Muscle layer of duodenum (tissue), 2 donors: Measurements from ENCODE around the gene NLRP6.
"Not testable (repeated sequence)": the region's sequence is repeated elsewhere in the genome, so short reads cannot be mapped to it uniquely, and the experiment has no call there.

Experiments used
- H3K27ac ChIP-seq: one replicate; pipeline ENCODE4 v1.7.0; 2013; ENCODE audit warnings: mild to moderate bottlenecking, low read length
- H3K27me3 ChIP-seq: one replicate; pipeline ENCODE4 v1.7.0; 2013; ENCODE audit warnings: low read depth, mild to moderate bottlenecking, control low read depth, low read length
- H3K36me3 ChIP-seq, 2 donors: one replicate each; pipeline ENCODE4 v1.7.0; 2013; ENCODE audit warnings: low read length in 2 of 2, control low read depth in 1 of 2, mild to moderate bottlenecking in 1 of 2; ENCODE audit not compliant: insufficient read depth in 2 of 2, control insufficient read depth in 1 of 2
- H3K4me1 ChIP-seq, 2 donors: one replicate each; pipeline ENCODE4 v1.7.0; 2013; ENCODE audit warnings: low read length in 2 of 2, mild to moderate bottlenecking in 2 of 2, control low read depth in 1 of 2, moderate library complexity in 1 of 2; ENCODE audit not compliant: insufficient read depth in 2 of 2, control insufficient read depth in 1 of 2
- H3K4me3 ChIP-seq, 2 donors: one replicate each; pipeline ENCODE4 v1.7.0; 2013; ENCODE audit warnings: low read length in 2 of 2, low read depth in 1 of 2, mild to moderate bottlenecking in 1 of 2
- H3K9me3 ChIP-seq, 2 donors: one replicate each; pipeline ENCODE4 v1.7.0; 2013; ENCODE audit warnings: low read length in 2 of 2, control low read depth in 1 of 2, mild to moderate bottlenecking in 1 of 2; ENCODE audit not compliant: control insufficient read depth in 1 of 2
- donor health status: healthy.

The NLRP6 gene

GRCh38 chr11:308740-309665, 30.8 kb downstream of the NLRP6 start:
- H3K4me3 ChIP-seq = peak overlapping the region; percentile 69
- H3K4me1 ChIP-seq = peaks cover 7 to 26% of the 10 kb centered on the region in 2 donors
- H3K27me3 ChIP-seq, H3K9me3 ChIP-seq, H3K36me3 ChIP-seq: not testable (repeated sequence)
- H3K27ac ChIP-seq = peak overlapping the region; percentile 83

- peak overlapping the region; percentile 69 for H3K27ac ChIP-seq
- H3K4me1 ChIP-seq = peaks cover 7 to 19% of the 10 kb centered on the region in 2 donors
Observed at GRCh38 chr11:309979-310572, 31.9 kb downstream of the NLRP6 start.

GRCh38 chr11:311013-311748, 33.0 kb downstream of the NLRP6 start:
- H3K36me3 ChIP-seq, H3K27me3 ChIP-seq, H3K9me3 ChIP-seq: not testable (repeated sequence)
- Histone ChIP-seq H3K4me1 (peaks cover 7 to 15% of the 10 kb centered on the region in 2 donors), H3K4me3 (peak overlapping the region in 1 of 2 donors; percentile 30), H3K27ac (peak overlapping the region; percentile 7)

More at GRCh38 chr11:309979-310572, 31.9 kb downstream of the NLRP6 start:
- H3K27me3 ChIP-seq, H3K36me3 ChIP-seq, H3K9me3 ChIP-seq: not testable (repeated sequence)
- peak overlapping the region; percentile 69 for H3K4me3 ChIP-seq

DNA sequence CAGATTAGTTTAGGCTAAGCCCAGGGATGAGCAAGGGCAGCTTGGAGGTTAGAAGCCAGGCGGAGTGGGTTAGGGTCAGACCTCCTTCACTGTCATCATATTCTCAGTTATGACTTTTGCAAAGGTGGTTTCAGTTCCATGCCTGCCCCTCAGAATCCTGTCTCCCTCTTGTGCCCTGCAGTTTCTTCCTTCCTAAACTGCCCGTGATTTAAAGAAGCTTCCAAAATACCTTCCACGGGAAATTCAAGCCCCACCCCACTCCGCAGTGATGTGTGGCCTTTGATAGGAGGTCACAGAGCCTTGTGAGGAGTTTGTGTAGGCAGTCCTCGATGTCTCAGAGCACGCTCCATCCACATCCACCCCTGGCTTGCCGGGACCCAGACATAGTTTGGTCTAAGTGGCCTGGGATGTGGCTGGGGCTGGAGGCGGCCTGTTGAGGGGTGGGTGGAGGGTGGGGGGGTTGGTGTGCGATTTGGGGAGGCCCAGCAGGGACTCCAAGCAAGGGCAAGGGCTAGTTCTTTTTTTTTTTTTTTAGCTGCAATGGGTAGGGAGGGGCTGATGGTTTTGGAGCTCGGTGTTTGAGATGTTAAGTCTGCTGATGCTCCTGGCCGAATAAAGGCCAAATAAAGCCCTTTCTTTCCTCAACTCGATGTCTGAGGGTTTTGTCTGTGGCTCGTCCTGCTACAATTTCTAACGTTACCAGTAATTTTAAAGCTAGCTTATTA, 34.0 kb downstream of the NLRP6 start:
- H3K4me1 ChIP-seq = peaks cover under 1 to 19% of the 10 kb centered on the region in 2 donors
- H3K9me3 ChIP-seq = no peaks in the 10 kb centered on the region
- peak overlapping the region; percentile 85 for H3K27ac ChIP-seq
- no peaks in the 10 kb centered on the region for H3K36me3 ChIP-seq
- no peaks in the 10 kb centered on the region for H3K27me3 ChIP-seq
- H3K4me3 ChIP-seq = peak overlapping the region in 1 of 2 donors; percentile 30

- H3K4me3 ChIP-seq = peak overlapping the region; percentile 69 to 78
- H3K27ac ChIP-seq = peak overlapping the region; percentile 85
- H3K36me3 ChIP-seq = no peaks in the 10 kb centered on the region
- peaks cover 0 to 19% of the 10 kb centered on the region in 2 donors for H3K4me1 ChIP-seq
- H3K9me3 ChIP-seq = no peaks in the 10 kb centered on the region
- no peaks in the 10 kb centered on the region for H3K27me3 ChIP-seq
Observed at GRCh38 chr11:313304-313786, 35.1 kb downstream of the NLRP6 start.

GRCh38 chr11:313787-314553, 35.8 kb downstream of the NLRP6 start, which contains the start of gene IFITM1:
IFITM1 (plus strand) TSS chr11:314040; CDS start chr11:314171, 131 bp downstream.
- no peaks in the 10 kb centered on the region for H3K27me3 ChIP-seq
- H3K4me1 ChIP-seq = peaks cover 0 to 19% of the 10 kb centered on the region in 2 donors
- no peaks in the 10 kb centered on the region for H3K36me3 ChIP-seq
- H3K9me3 ChIP-seq = no peaks in the 10 kb centered on the region
- H3K27ac ChIP-seq = peak within 1 kb of the TSS; percentile 85
- peak within 1 kb of the TSS; percentile 69 to 78 for H3K4me3 ChIP-seq

DNA sequence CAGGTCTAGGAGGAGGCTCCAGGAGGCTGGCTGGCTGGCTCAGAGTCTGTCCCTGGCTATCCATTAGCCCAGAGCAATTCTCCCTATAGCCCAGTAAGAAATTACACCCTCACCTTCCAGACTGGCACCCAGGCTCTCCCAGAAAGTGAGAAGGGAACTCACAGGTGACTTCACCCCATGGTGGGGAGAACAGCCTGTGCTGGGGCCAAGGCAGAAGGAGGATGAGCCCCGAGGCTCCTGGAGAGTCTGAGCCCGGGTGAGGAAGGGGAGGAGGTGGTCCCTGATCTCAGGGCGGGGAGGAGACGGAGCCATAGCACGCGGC, 36.3 kb downstream of the NLRP6 start:
- H3K36me3 ChIP-seq, H3K27me3 ChIP-seq, H3K9me3 ChIP-seq: not testable (repeated sequence)
- H3K27ac ChIP-seq = peak overlapping the region; percentile 85
- H3K4me1 ChIP-seq = peaks cover 0 to 14% of the 10 kb centered on the region in 2 donors
- H3K4me3 ChIP-seq = peak overlapping the region; percentile 69 to 78

DNA sequence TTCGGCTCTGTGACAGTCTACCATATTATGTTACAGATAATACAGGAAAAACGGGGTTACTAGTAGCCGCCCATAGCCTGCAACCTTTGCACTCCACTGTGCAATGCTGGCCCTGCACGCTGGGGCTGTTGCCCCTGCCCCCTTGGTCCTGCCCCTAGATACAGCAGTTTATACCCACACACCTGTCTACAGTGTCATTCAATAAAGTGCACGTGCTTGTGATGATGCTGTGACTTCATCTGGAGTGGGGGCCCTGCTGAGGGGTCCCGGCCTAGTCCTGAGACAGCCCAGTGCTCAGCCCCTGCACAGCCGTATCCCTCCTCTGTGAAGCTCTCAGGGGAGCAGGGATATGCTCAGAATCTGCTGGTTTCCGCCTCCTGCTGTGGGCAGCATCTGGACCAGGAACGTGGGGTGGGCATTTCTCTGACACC, 36.9 kb downstream of the NLRP6 start:
- Histone ChIP-seq H3K36me3 (no peaks in the 10 kb centered on the region), H3K27me3 (no peaks in the 10 kb centered on the region), H3K9me3 (no peaks in the 10 kb centered on the region), H3K4me1 (peaks cover 0 to 12% of the 10 kb centered on the region in 2 donors), H3K4me3 (peak overlapping the region; percentile 69 to 78), H3K27ac (peak overlapping the region; percentile 43)

- Histone ChIP-seq H3K27ac (peak overlapping the region; percentile 43), H3K4me3 (peak overlapping the region; percentile 69 to 78), H3K9me3 (no peaks in the 10 kb centered on the region), H3K27me3 (no peaks in the 10 kb centered on the region), H3K4me1 (peaks cover 0 to 12% of the 10 kb centered on the region in 2 donors), H3K36me3 (no peaks in the 10 kb centered on the region)
Observed at GRCh38 chr11:315516-315994, 37.3 kb downstream of the NLRP6 start.
